KBM-7 (cell line): ENCODE measurements around the gene PLS1.
"Not testable (repeated sequence)": the region's sequence is repeated elsewhere in the genome, so short reads cannot be mapped to it uniquely, and the experiment has no call there.

ENCODE experiments used
- DNase-seq: peaks from one replicate; pipeline ENCODE4 v3.0.0-alpha.2; 2015
- in situ Hi-C: fragments of 300-500 bp; cut with MboI; formaldehyde crosslinking; loops from 2 replicates; pipeline ENCODE4 v1.14.3; 2020; ENCODE audit warnings: low sequenced_read_pairs, low pct_unique_long_range_greater_than_20kb, mixed read lengths

The PLS1 gene

DNA sequence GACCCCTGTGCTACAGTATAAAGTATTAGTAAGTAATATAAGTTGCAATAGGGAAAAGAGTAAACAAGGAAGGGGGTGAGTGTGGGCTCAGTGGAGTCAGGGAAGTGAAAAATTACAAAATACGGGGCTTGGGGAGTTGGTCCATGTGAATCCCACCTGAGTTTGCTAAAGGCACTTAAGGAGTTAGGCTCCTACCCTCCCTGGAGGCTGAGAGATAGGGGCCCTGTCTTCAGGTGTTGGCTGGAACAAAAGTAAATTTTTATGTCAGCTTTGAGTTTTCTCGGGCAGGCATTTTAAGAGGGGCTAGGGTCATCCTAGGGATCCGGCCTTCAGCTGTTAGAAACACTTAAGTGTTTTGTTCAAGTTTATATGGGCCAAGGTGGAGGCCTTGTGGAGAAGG lies 135.9 kb downstream of the PLS1 start:
- in situ Hi-C loops, result no loop called here
- no peak for DNase-seq

GRCh38 chr3:142734834-142735233 lies 138.6 kb downstream of the PLS1 start:
- DNase-seq, result no peak
- in situ Hi-C loops, result no loop called here

- in situ Hi-C loops, result no loop called here
- no peak for DNase-seq
These were observed 139.3 kb downstream of the PLS1 start for GRCh38 chr3:142735462-142735861.

- in situ Hi-C loops, result no loop called here
These were observed 142.2 kb downstream of the PLS1 start for GRCh38 chr3:142738396-142738795.

DNA sequence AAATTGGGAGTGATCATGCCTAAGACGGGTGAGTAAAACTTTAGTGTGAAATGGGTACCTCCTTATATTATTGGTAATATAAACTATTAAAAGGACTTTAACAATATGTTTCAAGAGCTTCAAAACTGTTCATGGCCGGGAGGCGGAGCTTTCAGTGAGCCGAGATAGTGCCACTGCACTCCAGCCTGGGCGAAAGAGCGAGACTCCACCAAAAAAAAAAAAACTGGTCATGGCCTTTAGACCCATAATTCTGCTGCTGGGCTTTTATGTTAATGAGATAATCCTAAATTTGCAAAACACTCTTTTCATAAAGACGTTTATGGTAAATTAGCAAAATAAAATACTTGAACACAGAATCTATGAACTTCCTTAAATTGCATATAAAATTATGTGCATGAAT lies 150.5 kb downstream of the PLS1 start:
- in situ Hi-C loops, result no loop called here
- no peak for DNase-seq

More at GRCh38 chr3:142738396-142738795, 142.2 kb downstream of the PLS1 start:
- DNase-seq, result no peak

DNA sequence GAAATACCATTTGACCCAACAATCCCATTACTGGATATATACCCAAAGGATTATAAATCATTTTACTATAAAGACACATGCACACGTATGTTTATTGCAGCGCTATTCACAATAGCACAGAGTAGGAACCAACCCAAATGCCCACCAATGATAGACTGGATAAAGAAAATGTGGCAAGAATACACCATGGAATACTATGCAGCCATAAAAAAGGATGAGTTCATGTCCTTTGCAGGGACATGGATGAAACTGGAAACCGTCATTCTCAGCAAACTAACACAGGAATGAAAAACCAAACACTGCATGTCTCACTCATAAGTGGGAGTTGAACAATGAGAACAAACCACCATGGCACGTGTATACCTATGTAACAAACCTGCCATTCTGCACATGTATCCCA lies 154.3 kb downstream of the PLS1 start:
- in situ Hi-C loops, DNase-seq: not testable (repeated sequence)

DNA sequence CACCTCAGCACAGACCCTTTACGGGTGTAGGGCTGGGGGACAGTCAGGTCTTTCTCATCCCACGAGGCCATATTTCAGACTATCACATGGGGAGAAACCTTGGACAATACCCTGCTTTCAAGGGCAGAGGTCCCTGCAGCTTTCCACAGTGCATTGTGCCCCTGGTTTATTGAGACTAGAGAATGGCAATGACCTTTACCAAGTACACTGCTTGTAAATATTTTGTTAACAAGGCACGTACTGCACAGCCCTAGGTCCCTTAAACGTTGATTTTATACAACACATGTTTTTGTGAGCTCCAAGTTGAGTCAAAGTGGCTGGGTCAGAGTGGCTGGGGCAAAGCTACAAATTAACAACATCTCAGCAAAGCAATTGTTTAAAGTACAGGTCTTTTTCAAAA lies 156.4 kb downstream of the PLS1 start:
- in situ Hi-C loops, DNase-seq: not testable (repeated sequence)

GRCh38 chr3:142754494-142754893 lies 158.3 kb downstream of the PLS1 start:
- in situ Hi-C loops, result no loop called here

More at GRCh38 chr3:142754494-142754893, 158.3 kb downstream of the PLS1 start:
- no peak for DNase-seq
